Psoas muscle (tissue), 8 donors: ENCODE measurements around the gene STRBP. TPM values are rescaled to one million over a fixed set of nuclear protein-coding genes. Genes with fewer than 3 reads are reported as not detected.
"Not testable (repeated sequence)": the region's sequence is repeated elsewhere in the genome, so short reads cannot be mapped to it uniquely, and the experiment has no call there.

Experiments
- ATAC-seq, 4 donors: fragments of 200-7000 bp; cut with Tn5 transposase; one replicate each; pipeline ENCODE4 v1.9.1; 2020; ENCODE audit warnings: moderate library complexity in 3 of 4, mild to moderate bottlenecking in 2 of 4
- DNase-seq, 2 donors: peaks; one replicate each; pipeline ENCODE4 v3.0.0-alpha.2; 2020
- H3K27ac ChIP-seq: fragments of 200-600 bp; one replicate; pipeline ENCODE4 v1.8.0; 2022
- H3K27me3 ChIP-seq, 3 donors: fragments of 200-600 bp in 1 of 3; one replicate each; pipeline versions ENCODE4 v1.6.1 to v1.8.0; 2013 to 2022; ENCODE audit warnings: low read length in 2 of 3, mild to moderate bottlenecking in 2 of 3, moderate library complexity in 1 of 3; ENCODE audit not compliant: insufficient read depth in 3 of 3
- H3K36me3 ChIP-seq, 2 donors: fragments of 200-600 bp in 1 of 2; one replicate each; pipeline versions ENCODE4 v1.6.1 to v1.8.0; 2013 to 2022; ENCODE audit warnings: low read depth in 1 of 2, mild to moderate bottlenecking in 1 of 2, moderate library complexity in 1 of 2; ENCODE audit not compliant: insufficient read depth in 1 of 2
- H3K4me1 ChIP-seq: fragments of 200-600 bp; one replicate; pipeline ENCODE4 v1.8.0; 2022
- H3K4me3 ChIP-seq: fragments of 200-600 bp; one replicate; pipeline ENCODE4 v1.8.0; 2022; ENCODE audit warnings: mild to moderate bottlenecking
- H3K9me3 ChIP-seq: fragments of 200-600 bp; one replicate; pipeline ENCODE4 v1.8.0; 2022
- WGBS, 3 donors: extraction: QIAGEN DNeasy Blood & Tissue Kit; methylation state at CpG; one replicate each; pipeline versions ENCODE4 v1.1.6 to v1.1.7; 2013; 5-methylcytosine and 5-hydroxymethylcytosine counted together
- intact Hi-C, 2 donors: fragments of 100-400 bp; cut with DNase I; formaldehyde crosslinking; loops; one replicate each; pipeline versions ENCODE4 v1.11.0 to v1.14.2; 2022
- polyA plus RNA-seq, 3 donors: library from polyadenylated mRNA; stranded (reverse); fragments of 200-250 nt; gene quantifications; one replicate each; pipeline ENCODE4 v1.2.3, GENCODE V29; 2013
- total RNA-seq, 4 donors: library from RNA; stranded (reverse); fragmentation: NEBNext Ultra II Directional in 2 of 4; extraction: Animal tissue kit (Norgen Biotek cat#: 25700) in 2 of 4; gene quantifications; one replicate each; pipeline versions ENCODE4 v1.2.1 to v1.2.4, GENCODE V29; 2021 to 2023
- TF ChIP-seq, protein P1 (sequence below): fragments of 200-600 bp; IDR thresholded peaks from one replicate; pipeline ENCODE4 v1.8.0; 2022; ENCODE audit warnings: antibody characterized with exemption
- donor health status: healthy with polysubstance abuse.
- donor health status: DM: no; HTN: no; CAD: no; lungs with moderate emphysema.
- donor health status: Bipolar disorder and iron deficiency.
- donor health status: healthy.
- donor health status: DM: yes; HTN: yes; CAD: no.
- donor health status: DM: no; HTN: no; CAD: no.
- donor health status: DM: no; HTN: no; CAD: no.
- donor health status: DM: yes; HTN: yes; CAD: no.

The STRBP gene
- total and polyA plus RNA-seq, 7 donors = 3.8 to 8.5 (median 6.2) TPM

DNA sequence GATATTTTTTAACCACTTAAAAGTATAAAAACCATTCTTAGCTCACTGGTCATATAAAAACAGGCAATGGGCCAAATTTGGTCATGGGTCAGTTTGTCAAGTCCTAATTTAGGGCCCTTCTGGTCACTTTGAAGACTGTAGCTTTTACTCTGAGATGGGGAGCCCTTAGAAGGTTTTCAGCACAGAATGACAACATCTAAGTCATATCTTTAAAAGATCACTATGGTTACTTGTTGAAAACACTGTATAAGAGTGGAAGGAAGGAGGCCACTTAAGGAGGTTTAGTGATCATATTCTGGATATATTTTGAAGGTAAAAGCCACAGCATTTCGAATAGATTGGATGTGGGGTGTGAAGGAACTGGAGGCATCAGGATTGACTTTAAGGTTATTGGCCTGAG, 76.7 kb downstream of the STRBP start:
- Histone ChIP-seq H3K27me3 (no peaks in the 10 kb centered on the region), H3K9me3 (no peaks in the 10 kb centered on the region), H3K36me3 (no peaks in the 10 kb centered on the region), H3K27ac (no peak overlapping the region), H3K4me3 (no peak overlapping the region), H3K4me1 (no peaks in the 10 kb centered on the region)
- no peak for ATAC-seq
- no peak for DNase-seq
- intact Hi-C loops = loop anchor here in 1 of 2 donors (10.0 kb wide), 1 partner anchor 53 kb away; no protein-coding TSS in a partner anchor
- TF ChIP-seq, protein P1, sequence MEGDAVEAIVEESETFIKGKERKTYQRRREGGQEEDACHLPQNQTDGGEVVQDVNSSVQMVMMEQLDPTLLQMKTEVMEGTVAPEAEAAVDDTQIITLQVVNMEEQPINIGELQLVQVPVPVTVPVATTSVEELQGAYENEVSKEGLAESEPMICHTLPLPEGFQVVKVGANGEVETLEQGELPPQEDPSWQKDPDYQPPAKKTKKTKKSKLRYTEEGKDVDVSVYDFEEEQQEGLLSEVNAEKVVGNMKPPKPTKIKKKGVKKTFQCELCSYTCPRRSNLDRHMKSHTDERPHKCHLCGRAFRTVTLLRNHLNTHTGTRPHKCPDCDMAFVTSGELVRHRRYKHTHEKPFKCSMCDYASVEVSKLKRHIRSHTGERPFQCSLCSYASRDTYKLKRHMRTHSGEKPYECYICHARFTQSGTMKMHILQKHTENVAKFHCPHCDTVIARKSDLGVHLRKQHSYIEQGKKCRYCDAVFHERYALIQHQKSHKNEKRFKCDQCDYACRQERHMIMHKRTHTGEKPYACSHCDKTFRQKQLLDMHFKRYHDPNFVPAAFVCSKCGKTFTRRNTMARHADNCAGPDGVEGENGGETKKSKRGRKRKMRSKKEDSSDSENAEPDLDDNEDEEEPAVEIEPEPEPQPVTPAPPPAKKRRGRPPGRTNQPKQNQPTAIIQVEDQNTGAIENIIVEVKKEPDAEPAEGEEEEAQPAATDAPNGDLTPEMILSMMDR = no peak
- 86 to 93% (median 90%) methylated on average over 1 of the region's 1 CpG for WGBS, 3 donors

DNA sequence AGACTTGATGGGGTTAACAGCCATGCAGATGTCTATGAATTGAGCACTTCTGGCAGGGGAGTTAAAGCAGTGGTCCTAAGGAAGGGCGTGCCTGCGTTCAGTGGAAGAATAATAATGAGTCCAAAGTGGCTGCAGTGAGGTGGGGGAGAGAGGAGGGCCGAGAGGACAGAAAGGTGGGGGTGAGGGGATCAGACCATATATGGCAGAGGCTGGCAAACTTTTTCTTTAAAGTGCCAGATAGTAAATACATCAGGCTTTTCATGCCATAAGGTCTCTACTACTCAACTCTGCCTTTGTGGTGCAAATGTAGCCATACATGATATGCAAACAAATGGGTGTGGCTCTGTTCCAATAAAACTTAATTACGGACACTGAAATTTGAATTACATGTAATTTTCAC, 77.1 kb downstream of the STRBP start:
- Histone ChIP-seq H3K27me3 (no peaks in the 10 kb centered on the region), H3K4me1 (no peaks in the 10 kb centered on the region), H3K27ac (no peak overlapping the region), H3K4me3 (no peak overlapping the region), H3K9me3 (no peaks in the 10 kb centered on the region), H3K36me3 (no peaks in the 10 kb centered on the region)
- no peak for ATAC-seq
- intact Hi-C loops = loop anchor here in 1 of 2 donors (10.0 kb wide), 1 partner anchor 54 kb away; no protein-coding TSS in a partner anchor
- TF ChIP-seq, protein P1 = no peak
- WGBS, 3 donors = 54 to 67% (median 62%) methylated on average over 4 of the region's 4 CpGs
- no peak for DNase-seq

DNA sequence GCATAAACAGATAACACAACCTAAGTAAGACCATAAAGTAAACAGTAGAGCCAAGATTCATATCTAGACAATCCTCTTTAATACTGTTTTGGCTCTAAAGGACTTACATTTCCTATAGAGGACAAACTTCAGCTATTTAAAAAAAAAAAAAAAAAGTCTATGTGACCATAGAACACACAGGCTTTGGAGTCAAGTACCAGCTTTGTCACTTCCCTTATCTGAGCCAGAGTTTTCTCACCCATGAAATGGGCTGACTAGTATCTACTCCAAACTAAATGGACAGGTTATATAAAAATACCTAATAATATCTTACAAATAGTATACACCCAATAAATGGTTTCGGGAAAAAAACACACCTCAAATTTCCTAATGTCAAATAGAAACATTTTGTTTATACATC, 81.3 kb downstream of the STRBP start:
- no peak for DNase-seq
- TF ChIP-seq, protein P1 = no peak
- no peaks in the 10 kb centered on the region for H3K27me3 ChIP-seq
- no peaks in the 10 kb centered on the region for H3K36me3 ChIP-seq
- no peaks in the 10 kb centered on the region for H3K9me3 ChIP-seq
- intact Hi-C loops = no loop called here
- no peak overlapping the region for H3K27ac ChIP-seq
- WGBS, 3 donors = 98 to 100% (median 99%) methylated on average over 1 of the region's 1 CpG
- H3K4me1 ChIP-seq = no peaks in the 10 kb centered on the region
- no peak overlapping the region for H3K4me3 ChIP-seq
- no peak for ATAC-seq

DNA sequence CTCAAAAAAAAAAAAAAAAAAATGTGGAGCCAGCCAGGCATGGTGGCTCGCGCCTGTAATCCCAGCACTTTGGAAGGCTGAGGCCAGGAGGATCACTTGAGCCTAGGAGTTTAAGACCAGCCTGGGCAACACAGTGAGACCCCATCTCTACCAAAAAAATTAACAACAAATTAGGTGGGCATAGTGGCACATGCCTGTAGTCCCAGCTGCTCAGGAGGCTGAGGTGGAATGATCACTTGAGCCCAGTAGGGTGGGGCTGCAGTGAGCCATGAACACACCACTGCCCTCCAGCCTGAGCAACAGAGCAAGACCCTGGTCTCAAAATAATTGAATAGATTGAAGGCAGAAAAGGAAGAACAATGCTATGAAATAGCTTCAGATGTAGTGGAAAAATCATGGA, 82.4 kb downstream of the STRBP start:
- WGBS, 3 donors = 95 to 100% (median 100%) methylated on average over 2 of the region's 2 CpGs
- H3K27ac ChIP-seq, intact Hi-C loops, H3K4me3 ChIP-seq, H3K4me1 ChIP-seq, H3K36me3 ChIP-seq, H3K27me3 ChIP-seq, ATAC-seq, DNase-seq, H3K9me3 ChIP-seq: not testable (repeated sequence)

DNA sequence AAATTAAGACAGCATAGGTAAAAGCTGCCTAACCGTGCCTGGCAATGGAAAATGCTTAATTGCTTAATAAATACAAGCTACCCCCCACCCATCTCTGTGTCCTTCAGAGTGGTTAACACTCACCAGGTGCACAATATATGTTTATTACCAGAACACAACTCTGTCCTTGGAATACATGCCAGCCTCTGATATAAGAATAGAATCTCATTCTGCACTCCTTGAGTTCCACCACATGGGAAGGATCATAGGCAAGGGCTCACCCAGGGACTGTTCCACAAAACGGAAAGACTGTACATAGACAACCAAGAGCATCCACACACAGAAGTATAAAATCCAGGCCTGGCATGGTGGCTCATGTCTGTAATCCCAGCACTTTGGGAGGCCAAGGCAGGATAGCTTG, 91.4 kb downstream of the STRBP start:
- DNase-seq = no peak
- Histone ChIP-seq H3K4me1 (peaks cover 11% of the 10 kb centered on the region), H3K36me3 (peaks cover 0 to 7% of the 10 kb centered on the region in 2 donors), H3K27me3 (no peaks in the 10 kb centered on the region), H3K4me3 (no peak overlapping the region), H3K9me3 (no peaks in the 10 kb centered on the region), H3K27ac (no peak overlapping the region)
- 85 to 93% (median 91%) methylated on average over 2 of the region's 2 CpGs for WGBS, 3 donors
- TF ChIP-seq, protein P1 = no peak
- peak in 1 of 4 donors; percentile 38 for ATAC-seq
- intact Hi-C loops = no loop called here
